HG03196 (cell line): ENCODE measurements around the gene CAV3.

Experiments used
- ATAC-seq: cut with Tn5 transposase; IDR thresholded peaks from one replicate; pipeline ENCODE4 v1.9.1; 2021; ENCODE audit not compliant: unreplicated experiment

CAV3 gene

GRCh38 chr3:8784676-8785435 lies 51.3 kb downstream of the CAV3 start:
- ATAC-seq: no peak

GRCh38 chr3:8790529-8790928 lies 56.9 kb downstream of the CAV3 start:
- no peak for ATAC-seq

GRCh38 chr3:8793242-8793641 lies 59.6 kb downstream of the CAV3 start:
- no peak for ATAC-seq

- ATAC-seq: no peak
Observed at GRCh38 chr3:8794247-8794646, 60.6 kb downstream of the CAV3 start.
